Activated CD4-positive, CD25-positive, alpha-beta regulatory T cell (primary cell): ENCODE results near the gene OPCML.

ENCODE experiments used
- DNase-seq, 4 experiments: peaks; one replicate each; lab custom pipeline; 2025; lab: John Stamatoyannopoulos, UW

OPCML gene

DNA sequence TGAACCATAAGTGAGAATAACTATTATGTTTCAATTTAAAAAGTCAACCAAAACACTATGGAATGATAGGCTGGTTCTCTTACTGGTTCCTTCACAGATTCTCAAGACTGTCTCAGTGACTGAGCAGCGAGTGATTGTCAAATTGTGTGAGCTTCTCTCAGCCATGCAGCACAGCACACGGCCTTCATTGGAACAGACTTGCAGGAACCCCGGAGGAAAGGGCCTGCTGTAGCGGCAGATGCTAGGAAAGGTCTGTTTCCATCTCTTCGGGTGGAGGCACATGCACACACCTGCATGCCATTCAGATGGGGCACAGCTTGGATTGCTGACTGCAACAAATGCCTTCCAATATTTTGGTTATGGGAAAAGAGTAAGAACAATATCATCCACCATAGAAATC lies 741.8 kb downstream of the OPCML start:
- DNase-seq, result no peak

DNA sequence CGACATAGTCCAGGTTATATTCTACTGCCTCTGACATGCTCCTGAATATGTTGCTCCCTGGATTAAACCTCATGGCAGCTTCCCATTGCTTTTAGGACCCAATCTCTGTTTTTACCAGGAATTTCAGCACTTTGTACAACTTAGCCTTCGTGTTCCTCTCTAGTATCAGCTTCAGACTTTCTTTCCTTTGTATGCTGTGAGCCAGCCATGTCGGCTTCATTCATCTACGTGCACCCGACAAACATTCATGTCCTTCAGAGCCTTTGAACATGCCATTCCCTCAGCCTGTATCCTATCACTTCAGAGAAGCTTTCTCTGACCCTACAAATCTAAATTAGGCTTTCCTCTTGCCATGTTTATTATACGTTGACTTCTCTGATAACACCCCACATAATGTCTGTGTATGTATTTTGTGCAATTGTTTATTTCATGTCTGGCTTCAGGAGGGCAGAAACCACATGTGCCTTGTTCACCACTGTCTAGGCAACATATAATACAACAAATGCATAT lies 743.4 kb downstream of the OPCML start:
- no peak for DNase-seq

DNA sequence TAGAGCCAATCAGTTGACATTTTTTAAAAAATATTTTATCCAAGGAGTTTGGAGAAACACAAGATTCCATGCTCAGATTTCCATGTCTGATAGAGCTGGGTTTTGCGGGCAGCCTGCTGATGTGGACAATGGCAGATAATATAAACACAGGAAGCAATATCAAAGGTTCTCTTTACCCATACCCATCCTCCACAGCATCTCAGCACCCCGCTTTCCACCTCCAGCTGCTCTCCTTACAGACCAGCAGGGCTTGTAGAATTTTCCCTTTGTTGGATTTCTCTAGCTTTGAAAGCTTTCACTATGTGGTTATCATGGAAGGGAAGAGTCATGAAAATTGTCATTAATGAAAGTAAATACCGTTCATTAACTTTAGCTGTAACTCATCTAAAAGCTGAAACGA lies 746.4 kb downstream of the OPCML start:
- DNase-seq, result no peak

DNA sequence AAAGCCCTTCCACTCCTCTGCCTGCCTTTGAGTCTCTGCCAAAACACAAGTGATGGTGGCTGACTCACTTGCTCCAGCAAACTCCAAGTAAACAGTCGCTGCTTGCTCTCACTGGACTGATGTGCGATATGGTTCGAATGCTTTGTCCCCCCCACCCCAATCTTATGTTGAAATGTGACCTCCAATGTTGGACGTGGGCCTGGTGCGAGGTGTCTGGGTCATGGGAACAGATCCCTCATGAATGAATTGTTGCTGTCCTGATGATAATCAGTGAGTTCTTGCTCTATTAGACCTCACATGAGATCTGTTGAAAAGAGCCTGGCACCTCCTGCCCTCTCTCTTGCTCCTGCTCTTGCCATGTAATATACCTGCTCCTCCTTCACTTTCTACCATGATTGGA lies 747.9 kb downstream of the OPCML start:
- DNase-seq, result no peak

DNA sequence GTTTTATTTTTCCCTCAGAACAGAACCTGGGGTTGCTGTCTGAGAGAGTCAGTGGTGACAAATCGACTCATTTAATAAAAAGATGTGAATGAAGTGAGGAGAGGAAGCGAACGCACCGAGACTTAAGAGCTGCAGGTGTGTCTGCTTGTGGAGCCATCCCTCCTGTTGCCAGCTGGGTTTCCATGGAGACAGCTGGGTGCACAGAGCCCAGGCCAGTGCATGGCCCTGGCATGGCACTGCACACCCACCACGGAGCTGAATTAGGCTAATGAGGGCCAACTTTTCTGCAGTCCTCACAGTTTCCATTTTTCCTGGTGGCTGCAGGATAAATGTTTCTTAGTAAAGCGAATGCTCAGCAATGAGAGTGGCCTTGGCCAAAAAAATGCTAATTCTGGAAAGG lies 750.2 kb downstream of the OPCML start:
- DNase-seq, result no peak

DNA sequence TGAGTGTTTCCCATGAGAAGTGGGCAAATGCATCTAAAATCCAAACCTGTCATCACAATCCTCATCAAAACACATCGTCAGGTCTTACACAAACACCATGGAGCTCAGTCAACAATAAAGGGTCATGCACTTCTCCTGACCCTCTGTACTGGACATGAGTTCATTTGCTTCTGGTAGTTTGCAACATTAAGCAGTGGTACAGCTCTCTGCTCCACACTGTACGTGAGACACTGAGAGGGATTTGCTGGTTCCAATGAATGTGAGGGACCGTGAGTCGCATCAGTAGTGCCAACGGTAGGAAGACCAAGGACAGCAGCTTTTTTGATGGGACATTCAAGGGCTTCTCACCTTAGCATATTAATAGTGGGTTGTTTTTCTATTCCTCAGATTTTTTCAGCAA lies 752.3 kb downstream of the OPCML start:
- DNase-seq, result no peak

DNA sequence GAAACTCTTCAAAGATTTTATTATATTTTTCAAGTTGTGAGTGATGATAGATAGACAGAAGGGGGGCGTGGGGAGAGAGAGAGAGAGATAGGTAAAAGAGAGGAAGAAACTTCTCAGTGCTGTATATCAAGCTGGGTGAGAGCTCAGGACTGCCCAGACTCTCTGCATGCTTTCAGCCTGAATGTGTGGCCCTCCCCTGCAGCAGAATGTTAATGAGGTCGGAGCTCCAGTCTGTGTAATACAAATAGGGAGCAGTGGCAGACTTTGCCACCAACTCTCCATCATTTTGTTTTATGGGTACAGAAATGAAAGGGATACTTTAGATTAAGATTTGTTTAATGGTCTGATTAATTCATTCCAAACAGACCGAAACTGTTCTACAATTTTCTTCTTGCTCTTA lies 752.8 kb downstream of the OPCML start:
- DNase-seq, result no peak

DNA sequence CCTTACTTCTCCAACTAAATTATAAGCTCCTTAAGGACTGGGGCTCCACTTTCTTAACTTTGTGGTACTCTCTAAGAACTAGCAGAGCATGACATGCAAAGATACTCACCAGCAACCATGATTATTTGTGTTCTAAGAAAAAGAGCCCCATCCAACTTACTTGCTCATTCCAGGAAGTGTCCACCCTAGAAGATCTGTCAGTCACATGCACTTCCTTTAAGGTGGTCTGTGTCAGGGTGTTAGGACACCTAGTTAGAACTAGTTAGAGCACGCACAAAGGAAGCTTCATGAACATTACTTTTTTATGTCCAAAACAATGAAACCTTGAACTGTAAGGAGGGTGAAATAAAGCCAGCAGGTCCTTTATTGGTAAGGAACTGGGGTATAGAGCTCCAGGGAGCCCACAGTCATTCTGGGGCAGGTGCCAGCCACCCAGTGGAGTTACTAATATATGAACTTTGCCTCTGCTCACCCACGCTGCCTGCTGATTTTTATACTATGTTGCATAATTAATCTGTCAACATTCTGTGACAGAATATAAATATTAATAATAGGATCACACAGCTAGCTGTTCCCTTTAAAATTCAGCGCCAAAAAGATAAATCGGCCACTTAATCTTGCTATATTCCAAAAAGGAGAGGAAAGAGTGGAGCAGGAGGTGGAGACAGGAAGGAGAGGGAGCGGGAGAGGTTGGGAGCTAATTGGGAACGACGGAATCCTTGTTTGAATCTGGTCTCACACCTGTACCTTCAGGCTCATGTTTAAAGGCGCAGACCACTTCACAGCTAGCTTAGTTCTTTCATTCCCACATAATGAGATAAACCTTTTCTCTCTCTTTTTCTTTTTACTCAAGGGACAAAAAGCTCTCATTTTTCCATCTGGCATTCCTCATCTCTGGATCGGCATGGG lies 755.0 kb downstream of the OPCML start:
- no peak for DNase-seq

DNA sequence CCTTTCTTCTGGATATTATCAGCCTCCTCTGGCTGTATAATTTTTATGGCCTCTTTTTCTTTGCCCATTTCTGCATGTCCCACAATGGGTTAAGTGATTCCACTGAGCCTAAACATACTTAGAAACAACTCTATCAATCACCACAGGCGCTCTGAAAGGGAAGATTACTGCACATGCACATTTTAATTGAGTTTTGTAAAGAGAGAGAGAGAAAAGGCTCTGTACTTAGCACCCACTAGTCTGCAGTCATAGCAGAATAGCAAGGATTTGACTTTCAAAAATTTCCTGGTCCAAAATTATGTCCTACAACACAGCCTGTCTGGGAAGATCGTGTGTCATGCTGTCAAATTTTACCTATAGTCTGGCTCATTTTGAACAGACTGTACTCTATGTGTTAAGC lies 758.5 kb downstream of the OPCML start:
- DNase-seq, result no peak

DNA sequence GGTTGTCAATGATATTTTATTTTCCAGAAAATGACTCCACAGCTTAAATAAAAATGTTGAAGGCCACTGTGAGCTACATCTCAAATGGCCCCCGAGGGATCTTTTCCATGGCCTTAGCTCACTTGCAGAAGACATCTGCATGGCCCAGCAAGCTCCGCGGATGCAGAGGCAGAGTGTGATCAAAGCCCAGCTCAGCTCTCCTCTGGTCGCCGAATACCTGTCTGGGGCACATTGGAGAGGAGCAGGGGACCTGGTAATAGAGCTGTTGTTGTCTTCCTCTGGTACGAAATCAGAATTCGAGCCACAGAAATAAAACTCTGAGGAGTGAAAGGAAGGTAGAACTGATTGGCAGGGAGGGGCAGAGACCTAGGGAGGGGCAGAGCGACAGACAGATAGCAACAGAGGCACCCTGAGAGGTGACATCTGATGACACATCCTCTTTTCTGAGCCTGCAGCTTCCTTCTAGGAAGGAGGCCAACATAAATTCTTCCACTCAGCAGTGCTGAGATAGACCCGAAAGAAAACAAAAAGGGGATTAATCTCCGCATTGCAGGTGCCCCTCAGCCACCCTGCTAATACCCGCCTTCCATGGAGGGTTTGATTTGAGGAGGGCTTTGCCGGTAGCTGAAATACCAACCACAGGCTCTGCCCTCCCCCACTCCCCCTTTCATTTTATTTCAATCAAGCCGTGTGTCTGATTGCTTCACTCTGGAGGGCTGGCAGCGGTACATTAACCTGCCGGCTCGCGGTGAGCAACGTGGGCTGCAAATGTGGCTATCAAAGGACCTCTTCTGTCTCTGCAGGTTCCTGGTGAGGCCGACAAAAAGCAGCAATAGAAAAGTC lies 759.4 kb downstream of the OPCML start:
- DNase-seq, result no peak

DNA sequence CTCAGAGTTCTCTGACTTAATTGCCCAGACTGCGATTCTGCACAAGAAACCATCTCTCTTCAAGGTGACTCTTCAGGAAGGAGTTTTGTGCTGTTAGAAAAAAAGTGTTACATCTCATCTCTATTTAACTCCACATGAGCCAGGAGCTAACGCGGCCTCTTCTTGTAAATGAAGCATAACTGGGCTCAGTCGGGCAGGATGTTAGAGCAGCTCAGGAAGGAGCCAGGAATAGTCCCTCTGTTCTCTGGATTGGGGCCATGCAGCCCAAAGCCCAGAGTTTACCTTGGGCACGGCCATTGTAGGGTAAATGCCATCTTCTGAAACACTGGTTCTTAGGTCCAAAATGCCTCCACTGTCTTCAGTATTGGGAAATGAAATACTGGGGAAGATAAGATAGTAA lies 760.6 kb downstream of the OPCML start:
- DNase-seq, result no peak

DNA sequence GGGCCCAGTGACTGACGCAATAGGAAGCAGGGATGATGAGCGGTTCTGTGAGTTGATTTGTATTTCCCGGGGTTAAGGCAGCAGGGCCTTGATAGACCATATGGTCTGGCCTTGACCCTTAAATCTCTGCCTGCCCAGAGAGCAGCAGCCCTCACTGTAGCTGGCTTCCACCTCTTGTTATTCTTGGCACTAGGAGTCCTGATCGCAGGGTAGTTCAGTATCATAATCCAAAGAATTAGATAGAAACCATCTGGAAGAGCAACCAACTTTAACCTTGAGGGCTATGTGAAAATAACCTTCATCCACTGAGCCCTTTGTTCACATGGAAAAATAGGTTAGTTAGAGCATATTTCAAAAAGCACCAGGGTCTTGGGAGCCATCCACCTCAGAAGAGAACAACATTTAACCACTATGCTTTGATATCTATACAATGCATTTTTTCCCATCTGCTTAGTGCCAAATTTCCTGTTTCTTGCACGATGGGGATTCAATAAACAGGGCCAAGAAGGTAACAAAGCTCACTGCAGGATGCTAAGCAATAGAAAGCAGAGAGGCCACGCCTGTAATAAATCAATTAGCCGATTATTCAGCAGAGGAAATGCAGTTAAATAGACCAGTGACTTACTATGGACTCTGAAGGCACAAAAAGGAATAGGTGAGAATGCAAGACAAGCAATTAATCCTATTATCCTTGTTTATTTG lies 761.3 kb downstream of the OPCML start:
- DNase-seq, result no peak

DNA sequence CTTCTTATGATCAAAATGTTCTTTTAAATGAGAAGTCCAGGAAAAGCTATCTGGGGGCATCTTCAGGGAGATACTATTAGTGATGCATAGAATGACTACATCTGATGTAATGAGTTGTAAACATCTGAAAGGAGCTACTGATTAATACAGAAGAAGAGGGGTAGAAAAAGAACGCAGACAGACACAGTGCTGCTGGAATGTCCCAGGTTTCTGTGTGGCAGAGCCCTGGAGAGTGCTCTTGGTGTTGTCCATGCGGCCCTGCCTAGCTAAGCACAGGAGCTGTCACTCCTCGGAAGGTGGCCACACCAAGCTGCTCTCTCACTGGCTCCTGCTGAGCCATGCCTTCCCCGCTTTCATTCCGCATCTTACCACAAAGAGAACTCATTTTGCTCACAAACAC lies 768.8 kb downstream of the OPCML start:
- no peak for DNase-seq

DNA sequence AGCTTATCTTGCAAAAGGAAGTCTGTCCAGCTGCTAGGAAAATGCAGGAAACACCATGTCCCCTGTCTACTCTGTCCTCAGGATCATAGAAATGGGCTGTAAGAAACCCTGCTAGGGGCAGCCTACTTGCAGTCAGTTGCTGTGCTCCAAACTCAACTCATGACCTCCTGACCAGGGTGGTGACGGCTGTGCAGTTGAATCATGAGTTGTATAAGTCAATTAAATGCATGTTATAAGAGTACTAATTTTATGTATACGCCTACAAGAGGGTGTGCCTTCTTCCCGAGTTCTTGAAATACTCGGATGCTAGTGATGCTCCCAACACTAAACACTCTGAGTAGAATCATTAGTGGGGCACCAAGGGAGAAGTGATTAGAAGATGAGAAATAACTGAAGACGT lies 776.4 kb downstream of the OPCML start:
- DNase-seq, result no peak

DNA sequence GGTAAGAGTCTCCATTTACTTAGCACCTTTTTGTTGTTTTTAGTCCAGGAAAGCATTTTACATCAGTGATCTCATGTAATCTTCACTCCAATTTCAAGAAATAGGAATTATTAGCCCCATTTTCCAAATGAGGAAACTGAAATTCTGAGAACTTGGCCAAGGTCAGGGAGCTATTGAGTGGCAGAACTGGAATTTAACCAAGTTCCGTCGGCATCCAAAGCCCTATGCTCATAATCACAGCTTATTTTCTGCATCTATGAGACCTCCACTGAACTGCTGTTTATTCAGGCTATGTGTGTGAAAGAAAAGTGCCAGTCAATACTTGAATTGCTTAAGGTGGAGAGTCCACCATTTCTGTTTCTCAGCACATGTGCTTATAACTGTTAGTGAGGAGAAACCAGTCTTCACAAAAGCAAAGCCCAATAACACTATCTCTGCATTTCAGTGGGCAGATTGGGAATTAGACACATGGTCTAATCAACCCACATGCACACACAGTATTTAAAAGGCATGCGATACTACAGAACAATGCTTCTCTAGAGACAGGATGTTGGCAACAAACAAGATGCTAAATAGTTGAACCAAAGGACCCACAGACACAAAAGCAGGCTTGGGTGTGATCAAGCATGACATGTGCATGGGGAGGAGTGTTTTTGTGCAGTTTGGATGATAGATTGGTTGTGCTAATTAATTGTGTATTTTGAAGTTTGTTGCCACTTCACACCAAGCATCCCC lies 780.6 kb downstream of the OPCML start:
- DNase-seq, result no peak

DNA sequence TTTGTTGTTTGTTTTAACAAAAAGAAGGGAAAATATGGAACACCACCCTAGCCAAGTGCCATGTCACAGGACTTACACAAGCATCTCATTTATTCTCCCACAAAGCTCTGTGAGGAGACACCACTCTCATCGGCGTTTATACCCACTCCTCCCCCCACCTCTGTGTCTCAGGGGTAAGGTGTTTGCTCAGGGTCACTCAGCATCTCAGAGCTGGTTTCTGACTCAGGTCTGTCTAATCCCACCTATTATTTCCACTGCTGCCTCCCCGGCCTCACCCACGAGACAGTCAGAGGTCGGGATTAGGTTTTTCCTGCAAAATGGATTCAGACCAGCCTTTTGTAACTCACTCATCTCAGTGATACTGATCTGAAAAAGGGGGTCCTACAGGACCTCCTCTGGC lies 786.0 kb downstream of the OPCML start:
- DNase-seq, result no peak

DNA sequence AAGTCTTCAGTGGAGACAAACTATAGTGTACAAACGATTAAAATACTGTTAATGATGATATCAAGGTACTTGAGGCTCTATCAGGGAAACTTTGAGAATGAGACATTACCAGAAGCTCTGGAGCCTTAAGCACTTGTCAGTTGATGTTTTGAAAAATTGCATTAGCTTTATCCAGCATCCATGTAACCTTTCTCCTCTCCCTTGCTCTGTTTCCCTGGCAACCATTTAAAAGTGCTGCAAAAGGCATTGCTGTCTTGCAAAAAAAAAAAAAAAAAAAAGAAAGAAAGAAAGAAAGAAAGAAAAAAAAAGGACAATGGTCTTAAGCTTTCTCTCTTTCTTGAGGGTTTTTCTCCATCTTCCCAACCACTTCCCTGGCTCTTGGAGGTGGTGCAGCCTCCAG lies 787.0 kb downstream of the OPCML start:
- no peak for DNase-seq

DNA sequence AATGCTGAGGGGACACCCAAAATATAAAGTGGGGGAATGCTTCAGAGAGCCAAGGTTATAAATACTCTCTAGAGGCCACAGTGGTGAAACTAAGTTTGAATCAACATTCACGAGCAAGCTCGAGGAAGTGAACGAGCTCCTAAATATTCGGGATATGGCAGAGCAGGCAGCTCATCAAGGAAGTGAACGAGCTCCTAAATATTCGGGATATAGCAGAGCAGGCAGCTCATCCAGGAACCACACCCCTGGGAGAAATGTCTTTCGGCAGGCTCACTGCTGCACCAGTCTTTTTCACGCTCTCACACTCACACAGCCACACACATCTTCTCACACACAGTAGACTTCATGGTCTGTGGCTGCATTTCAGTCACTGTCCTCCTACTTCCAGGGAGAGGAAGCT lies 787.5 kb downstream of the OPCML start:
- no peak for DNase-seq

DNA sequence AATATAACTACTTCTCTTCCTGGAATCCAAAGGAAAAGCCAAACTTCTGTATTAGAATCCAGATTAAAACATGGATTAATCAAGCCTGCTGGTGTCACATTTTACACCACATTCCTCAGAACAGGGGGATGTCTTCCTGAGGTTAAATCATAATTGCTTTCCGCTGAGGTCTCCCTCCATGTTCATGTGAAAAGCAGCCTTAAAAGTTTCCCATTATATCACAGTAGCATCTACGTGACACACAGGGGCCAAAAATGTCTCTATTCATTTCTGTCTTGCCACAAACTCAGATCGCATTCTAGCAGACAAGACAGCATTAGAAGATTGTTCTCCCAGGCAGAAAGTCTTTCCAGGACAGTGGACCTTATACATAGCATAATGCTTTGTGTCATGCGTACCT lies 788.7 kb downstream of the OPCML start:
- no peak for DNase-seq

DNA sequence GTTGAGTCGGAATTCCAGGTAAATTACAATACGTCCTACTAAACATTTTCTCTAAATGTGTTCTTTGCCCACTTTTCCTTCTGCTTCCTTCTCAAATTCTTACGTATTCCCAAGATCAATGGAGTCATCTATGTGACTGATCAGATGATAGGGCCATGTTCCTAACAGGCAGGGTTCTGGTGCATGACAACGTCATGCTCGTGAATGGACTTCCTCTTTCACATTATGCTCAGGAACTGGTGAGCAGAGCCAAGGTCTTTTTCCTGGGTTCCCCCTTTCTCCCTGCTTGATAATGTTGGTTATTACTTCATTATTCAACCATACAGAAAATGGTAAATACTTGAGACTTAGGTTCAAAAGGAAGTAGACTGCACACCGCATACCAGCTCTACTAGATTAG lies 789.4 kb downstream of the OPCML start:
- no peak for DNase-seq

DNA sequence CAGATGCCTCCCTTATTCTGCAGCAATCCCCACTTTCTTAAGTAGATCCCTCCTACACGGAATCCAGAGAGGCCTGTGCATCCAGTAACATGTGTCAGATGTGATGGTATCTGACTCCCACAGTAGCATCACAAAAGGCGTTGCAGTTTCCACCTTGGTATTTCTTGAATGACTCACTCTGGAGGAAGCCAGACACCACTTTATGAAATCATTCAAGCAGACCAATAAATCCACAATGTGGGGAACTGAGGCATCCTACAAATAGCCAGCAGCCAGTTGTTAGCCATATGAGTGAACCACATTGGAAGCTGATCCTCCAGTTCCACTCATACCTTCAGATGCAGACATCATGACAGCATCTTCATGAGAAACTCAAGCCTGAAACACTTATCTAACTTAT lies 798.1 kb downstream of the OPCML start:
- DNase-seq, result no peak

DNA sequence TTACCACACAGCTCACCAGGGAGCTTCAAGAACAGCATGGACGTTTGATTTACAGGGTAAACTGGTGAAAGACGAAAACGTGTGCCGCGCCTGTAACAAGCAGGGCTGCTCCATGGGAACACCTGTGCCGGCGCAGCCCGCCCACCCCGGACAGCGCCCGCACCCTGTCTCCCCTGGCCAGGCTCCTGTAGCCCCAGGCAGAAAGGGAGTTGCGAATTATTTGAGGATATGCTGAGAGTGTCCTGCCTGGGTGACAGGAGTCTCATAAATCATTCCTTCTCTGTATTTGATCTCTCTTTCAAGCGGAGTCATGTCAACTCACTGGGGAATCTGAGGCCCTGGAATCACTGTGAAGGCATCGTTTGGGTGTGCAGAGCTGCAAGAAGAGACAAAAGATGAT lies 804.3 kb downstream of the OPCML start:
- no peak for DNase-seq
